GM13976 (cell line): ENCODE data around the gene GRP.
"Not testable (repeated sequence)": the region's sequence is repeated elsewhere in the genome, so short reads cannot be mapped to it uniquely, and the experiment has no call there.

ENCODE experiments used
- DNase-seq: peaks from one replicate; pipeline ENCODE4 v3.0.0; 2012; ENCODE audit warnings: low spot score
- in situ Hi-C: fragments of 300-500 bp; cut with MboI; formaldehyde crosslinking; loops from one replicate; pipeline ENCODE4 v1.12.0; 2022; ENCODE audit warnings: low sequenced_read_pairs, mixed read lengths, inconsistent platforms; ENCODE audit not compliant: unreplicated experiment
- TF ChIP-seq, protein P1 (sequence below): IDR thresholded peaks from 2 replicates; pipeline ENCODE4 v1.5.1; 2012; ENCODE audit warnings: borderline replicate concordance, mild to moderate bottlenecking; ENCODE audit not compliant: insufficient read depth; ENCODE audit errors: extremely low read depth, missing control alignments, control extremely low read depth

The GRP gene

DNA sequence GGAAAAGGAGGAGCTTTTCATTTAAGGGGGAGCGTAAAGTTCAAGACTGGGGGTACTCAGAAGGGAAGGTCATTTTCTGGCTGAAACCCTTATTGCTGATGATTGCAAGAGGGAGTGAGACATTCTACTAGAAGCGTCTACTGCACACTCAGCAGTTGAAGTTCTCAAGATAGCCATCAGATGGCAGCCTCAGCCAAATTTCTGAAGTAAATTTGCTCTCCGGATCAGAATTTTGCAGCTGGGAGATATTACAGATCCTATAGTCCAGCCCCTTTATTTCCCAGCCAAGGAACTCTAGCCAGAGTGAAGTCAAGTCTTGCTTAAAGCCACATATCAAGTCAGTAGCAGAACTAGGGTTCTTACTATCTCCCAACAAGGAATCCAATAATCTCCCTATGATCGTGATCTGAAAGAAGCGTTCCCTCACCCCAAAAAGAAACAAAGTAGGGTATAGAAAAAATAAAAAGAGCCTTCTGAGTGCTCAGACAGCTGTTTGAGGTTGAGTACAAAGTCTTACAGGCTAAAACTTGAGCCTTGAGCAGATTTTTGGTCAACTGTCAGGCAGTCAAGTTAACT lies 29.3 kb downstream of the GRP start:
- in situ Hi-C loops = no loop called here
- TF ChIP-seq, protein P1, sequence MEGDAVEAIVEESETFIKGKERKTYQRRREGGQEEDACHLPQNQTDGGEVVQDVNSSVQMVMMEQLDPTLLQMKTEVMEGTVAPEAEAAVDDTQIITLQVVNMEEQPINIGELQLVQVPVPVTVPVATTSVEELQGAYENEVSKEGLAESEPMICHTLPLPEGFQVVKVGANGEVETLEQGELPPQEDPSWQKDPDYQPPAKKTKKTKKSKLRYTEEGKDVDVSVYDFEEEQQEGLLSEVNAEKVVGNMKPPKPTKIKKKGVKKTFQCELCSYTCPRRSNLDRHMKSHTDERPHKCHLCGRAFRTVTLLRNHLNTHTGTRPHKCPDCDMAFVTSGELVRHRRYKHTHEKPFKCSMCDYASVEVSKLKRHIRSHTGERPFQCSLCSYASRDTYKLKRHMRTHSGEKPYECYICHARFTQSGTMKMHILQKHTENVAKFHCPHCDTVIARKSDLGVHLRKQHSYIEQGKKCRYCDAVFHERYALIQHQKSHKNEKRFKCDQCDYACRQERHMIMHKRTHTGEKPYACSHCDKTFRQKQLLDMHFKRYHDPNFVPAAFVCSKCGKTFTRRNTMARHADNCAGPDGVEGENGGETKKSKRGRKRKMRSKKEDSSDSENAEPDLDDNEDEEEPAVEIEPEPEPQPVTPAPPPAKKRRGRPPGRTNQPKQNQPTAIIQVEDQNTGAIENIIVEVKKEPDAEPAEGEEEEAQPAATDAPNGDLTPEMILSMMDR = peak; percentile 71
- DNase-seq = peak; percentile 63

DNA sequence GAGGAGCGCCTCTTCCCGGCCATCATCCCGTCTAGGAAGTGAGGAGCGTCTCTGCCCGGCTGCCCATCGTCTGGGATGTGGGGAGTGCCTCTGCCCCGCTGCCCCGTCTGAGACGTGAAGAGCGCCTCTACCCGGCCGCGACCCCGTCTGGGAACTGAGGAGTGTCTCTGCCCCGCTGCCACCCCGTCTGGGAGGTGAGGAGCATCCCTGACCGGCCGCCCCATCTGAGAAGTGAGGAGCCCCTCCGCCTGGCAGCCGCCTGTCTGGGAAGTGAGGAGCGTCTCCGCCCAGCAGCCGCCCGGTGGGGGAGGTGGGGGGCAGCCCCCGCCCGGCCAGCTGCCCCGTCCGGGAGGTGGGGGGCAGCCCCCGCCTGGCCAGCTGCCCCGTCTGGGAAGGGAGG lies 35.5 kb downstream of the GRP start:
- in situ Hi-C loops, DNase-seq: not testable (repeated sequence)

DNA sequence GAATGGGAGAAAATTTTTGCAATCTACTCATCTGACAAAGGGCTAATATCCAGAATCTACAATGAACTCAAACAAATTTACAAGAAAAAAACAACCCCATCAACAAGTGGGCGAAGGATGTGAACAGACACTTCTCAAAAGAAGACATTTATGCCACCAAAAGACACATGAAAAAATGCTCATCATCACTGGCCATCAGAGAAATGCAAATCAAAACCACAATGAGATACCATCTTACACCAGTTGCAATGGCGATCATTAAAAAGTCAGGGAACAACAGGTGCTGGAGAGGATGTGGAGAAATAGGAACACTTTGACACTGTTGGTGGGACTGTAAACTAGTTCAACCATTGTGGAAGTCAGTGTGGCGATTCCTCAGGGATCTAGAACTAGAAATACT lies 41.9 kb downstream of the GRP start:
- in situ Hi-C loops, DNase-seq: not testable (repeated sequence)

DNA sequence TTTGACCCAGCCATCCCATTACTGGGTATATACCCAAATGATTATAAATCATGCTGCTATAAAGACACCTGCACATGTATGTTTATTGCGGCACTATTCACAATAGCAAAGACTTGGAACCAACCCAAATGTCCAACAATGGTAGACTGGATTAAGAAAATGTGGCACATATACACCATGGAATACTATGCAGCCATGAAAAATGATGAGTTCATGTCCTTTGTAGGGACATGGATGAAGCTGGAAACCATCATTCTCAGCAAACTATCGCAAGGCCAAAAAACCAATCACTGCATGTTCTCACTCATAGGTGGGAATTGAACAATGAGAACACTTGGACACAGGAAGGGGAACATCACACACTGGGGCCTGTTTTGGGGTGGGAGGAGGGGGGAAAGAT lies 42.3 kb downstream of the GRP start:
- in situ Hi-C loops, DNase-seq: not testable (repeated sequence)

DNA sequence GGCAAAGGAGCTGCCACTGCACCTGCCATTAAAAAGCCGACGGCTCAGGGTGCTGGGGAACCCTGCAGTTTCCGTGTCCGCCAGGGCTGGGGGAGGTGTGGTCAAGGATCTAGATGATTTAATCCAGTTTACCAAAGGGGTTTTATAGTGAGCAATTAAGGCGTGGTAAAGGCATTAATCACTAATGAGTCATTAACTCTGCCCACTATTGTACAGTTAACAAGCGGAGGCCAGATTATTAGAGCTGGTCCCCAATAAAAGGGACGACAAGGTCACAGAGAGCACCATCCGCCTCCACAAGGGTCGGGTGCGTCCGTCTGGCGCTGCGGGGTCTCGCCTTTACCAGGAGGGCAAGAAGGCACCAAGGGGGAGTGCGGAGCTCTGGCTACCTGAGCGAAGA lies 43.7 kb downstream of the GRP start:
- TF ChIP-seq, protein P1 = no peak
- no peak for DNase-seq
- in situ Hi-C loops = no loop called here

DNA sequence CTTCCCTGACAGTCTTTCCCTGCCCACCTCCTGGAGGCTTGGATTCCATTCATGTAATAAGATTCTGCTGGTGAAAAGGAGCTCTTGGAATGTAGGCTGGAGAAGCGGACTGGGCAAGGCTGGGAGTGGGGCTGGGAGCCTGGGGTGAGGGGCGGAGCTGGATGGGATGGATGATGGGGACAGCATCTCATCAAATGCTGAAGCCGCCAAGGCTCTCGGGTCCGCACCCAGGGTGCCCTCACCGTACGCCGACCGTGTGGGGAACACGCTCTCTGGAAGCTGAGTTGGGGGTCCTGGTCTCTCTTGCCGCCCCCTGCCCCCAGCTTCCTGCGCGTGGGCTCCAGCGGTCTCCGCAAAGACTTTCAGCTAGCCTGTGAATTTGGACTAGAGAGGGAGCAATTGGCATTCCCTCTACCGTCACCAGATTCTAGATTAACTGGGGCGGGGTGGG lies 44.2 kb downstream of the GRP start:
- TF ChIP-seq, protein P1 = no peak
- in situ Hi-C loops = no loop called here
- DNase-seq = no peak

DNA sequence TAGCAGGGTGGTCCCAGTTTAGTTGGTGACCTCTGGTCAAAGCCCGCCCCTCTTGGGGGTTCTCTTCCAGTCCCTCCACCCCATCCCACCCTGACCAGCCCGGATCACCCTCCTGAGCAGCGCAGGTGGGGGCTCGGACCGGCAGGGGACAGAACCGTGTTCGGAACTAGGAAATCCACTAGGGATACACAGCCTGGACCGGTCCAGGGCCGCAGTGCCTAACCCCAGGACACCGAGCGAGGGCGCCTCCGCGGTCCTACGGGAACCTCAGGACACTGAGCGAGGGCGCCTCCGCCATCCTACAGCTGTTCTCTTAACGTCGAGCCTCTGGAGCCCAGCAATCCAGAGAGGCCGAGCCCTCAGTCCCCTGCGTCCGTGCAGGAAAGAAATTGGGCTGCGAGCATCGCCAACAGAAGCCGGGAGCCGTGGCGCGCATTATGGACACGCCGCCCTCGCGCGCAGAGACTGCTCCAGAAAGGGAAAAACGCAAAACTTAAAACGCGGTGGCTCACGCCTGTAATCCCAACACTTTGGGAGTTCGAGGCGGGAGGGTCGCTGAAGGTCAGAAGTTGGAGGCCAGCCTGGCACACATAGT lies 44.8 kb downstream of the GRP start:
- TF ChIP-seq, protein P1 = no peak
- DNase-seq = no peak
- in situ Hi-C loops = no loop called here

DNA sequence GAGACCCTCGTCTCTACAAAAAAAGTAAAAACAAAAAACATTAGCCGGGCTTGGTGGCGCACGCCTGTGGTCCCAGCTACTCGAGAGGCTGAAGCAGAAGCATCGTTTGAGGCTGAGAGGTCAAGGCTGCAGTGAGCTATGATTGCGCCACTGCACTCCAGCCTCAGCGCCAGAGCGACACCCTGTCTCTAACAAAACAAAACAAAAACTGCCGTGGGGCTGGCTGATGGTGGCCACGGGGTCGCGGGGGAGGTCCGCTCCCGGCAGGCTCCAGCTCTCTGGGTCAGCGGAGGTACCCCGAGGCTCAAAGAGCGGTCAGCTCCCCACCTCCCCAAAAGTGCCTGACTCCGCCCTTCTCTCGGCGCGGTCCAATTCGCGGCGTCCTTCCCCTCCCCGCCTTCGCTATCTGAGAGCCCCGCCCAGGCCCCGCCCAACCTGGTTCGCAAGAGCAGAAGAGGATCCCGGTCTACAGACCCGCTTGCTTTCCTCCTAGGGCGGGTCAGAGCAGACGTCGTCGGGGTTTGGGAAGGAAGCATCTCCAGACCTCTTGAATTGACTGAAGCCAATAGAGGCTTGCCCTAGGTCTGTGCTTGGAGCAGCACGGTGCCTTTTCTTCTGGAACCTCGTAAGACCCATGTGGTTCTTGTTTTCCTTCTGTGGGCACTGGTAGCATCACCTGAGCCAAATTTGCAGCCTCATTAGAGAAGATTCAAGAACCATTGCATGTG lies 45.5 kb downstream of the GRP start:
- TF ChIP-seq, protein P1 = no peak
- peak; percentile 64 for DNase-seq
- in situ Hi-C loops = no loop called here
